ENCODE data around the gene RUVBL1. TPM values are rescaled to one million over a fixed set of nuclear protein-coding genes. Genes with fewer than 3 reads are reported as not detected.

The RUVBL1 gene
- total RNA-seq (ENCODE audit: unreplicated experiment): 33.1 TPM
- long read RNA-seq, transcript RUVBL1-201 (11 exons, 1,761 nt): major isoform, 42 of 52 reads
- long read RNA-seq, partial matches to known transcripts: 4 of 52 reads
- long read RNA-seq, other reads (novel, unspliced or antisense): 6 of 52 reads

DNA sequence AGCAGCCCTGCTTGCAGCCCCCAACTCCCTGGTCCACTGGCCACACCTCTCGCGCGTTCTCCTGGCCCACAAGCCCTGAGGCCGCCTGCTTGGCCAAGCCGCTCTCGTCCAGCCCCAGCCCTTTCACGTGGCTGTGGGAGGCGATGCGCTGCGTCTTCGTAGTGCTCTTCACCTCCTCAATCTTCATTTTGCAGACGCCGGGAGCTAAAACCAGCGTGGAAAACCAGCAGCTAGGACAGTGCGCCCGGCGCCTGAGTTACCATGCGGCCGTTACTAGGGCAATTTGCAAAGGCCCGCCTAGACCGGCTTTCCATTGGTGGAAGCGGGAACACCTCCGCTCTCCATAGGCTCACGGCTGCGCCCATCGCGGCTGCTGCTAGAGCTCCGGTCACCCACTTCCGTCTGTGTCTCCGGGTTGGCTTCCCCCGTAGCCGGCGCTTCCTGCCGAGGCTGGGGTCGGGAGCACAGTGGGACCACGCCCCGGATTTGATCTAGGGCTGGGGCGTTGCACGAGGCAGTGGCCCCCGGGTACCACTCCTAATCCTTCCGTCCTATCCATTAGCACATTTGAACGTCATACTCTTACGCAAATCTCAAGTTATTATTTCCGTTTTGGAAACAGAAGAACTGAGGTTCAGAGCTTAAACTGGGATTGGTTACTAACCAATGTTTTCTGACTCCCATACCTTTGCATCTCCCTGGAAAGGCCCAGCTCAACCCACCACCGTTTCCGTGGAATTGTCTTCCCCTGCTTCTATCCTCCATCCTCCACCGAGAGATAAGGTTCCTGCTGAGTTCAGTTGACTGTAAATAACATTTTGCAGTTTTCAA lies at the start of gene RUVBL1:
Gene RUVBL1 (minus strand): TSS at position 275 of the 831 bp plus-strand sequence. CDS start 88 bp downstream, at position 187.
- TF ChIP-seq CTCF (IDR thresholded peaks at IDR 0.05; ENCODE audit: partially characterized antibody, unreplicated experiment): no peak
- Mint-ChIP-seq H3K27me3 (ENCODE audit: unreplicated experiment) (peaks cover 3% of the 10 kb centered on the region), H3K9me3 (ENCODE audit: unreplicated experiment) (peaks cover 5% of the 10 kb centered on the region), H3K4me3 (ENCODE audit: unreplicated experiment) (peak within 1 kb of the TSS; percentile 97), H3K4me1 (ENCODE audit: low read depth, unreplicated experiment) (peaks cover 5% of the 10 kb centered on the region), H3K36me3 (ENCODE audit: unreplicated experiment) (no peaks in the 10 kb centered on the region), H3K27ac (ENCODE audit: unreplicated experiment) (peak within 1 kb of the TSS; percentile 89)
- peak; percentile 96 for DNase-seq

DNA sequence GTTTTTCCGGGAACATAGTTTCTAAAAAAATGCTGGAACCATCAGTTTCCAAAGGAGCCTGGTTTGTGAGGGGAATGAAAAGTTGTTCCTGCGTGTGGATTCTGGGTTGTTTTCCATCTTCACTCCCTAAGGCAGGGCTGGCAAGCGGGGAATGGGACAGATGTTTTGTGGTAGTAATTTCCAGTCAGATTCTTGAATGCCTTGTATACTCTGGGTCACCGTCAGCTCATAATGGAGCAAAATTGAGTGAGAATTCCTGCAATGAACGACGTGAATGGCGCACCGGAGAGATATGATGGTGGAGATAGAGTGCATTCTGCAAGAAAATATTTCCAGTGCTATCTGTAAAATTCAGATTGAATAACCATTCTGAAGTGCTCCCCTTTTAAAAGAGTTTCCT lies 49.6 kb upstream of the RUVBL1 start:
- peaks cover 2% of the 10 kb centered on the region for H3K4me1 Mint-ChIP-seq (ENCODE audit: low read depth, unreplicated experiment)
- H3K27ac Mint-ChIP-seq (ENCODE audit: unreplicated experiment): no peak overlapping the region
- H3K4me3 Mint-ChIP-seq (ENCODE audit: unreplicated experiment): no peak overlapping the region
- no peaks in the 10 kb centered on the region for H3K36me3 Mint-ChIP-seq (ENCODE audit: unreplicated experiment)
- no peak for DNase-seq
- no peaks in the 10 kb centered on the region for H3K9me3 Mint-ChIP-seq (ENCODE audit: unreplicated experiment)
- no peaks in the 10 kb centered on the region for H3K27me3 Mint-ChIP-seq (ENCODE audit: unreplicated experiment)
- TF ChIP-seq CTCF (IDR thresholded peaks at IDR 0.05; ENCODE audit: partially characterized antibody, unreplicated experiment): no peak

DNA sequence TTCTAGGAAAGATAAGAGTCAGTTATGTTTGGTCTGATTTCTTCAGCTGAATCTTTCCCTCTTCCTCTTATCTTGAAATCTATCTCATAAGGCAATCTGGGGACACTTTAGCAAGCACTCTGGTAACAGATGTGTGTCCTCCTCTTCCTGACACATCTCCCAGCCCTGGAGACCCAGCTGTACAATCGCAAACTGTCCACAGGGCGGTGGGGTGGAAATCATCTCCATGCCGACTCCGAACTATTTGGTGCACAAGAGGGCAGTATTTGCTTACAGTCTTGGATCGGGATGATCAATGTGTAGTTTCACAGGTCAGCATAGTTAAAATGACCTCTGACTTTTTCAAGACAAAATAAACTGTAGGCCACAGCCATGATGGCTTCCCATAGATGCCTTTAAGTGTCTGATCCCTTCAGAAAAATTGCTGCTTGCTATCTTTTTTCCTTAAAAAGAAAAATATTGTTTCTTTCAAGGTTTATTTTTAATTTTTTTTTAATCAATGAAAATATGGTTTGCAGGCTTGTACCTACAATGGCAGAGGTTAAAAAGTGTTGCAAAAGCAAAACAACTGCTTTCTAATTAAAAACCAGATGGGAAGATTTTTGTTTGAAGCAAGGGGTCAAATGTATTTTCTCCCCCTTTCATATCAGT lies 47.4 kb upstream of the RUVBL1 start:
- peaks cover 4% of the 10 kb centered on the region for H3K4me1 Mint-ChIP-seq (ENCODE audit: low read depth, unreplicated experiment)
- H3K9me3 Mint-ChIP-seq (ENCODE audit: unreplicated experiment): no peaks in the 10 kb centered on the region
- H3K4me3 Mint-ChIP-seq (ENCODE audit: unreplicated experiment): no peak overlapping the region
- no peaks in the 10 kb centered on the region for H3K36me3 Mint-ChIP-seq (ENCODE audit: unreplicated experiment)
- no peak overlapping the region for H3K27ac Mint-ChIP-seq (ENCODE audit: unreplicated experiment)
- TF ChIP-seq CTCF (IDR thresholded peaks at IDR 0.05; ENCODE audit: partially characterized antibody, unreplicated experiment): peak; percentile 67
- no peaks in the 10 kb centered on the region for H3K27me3 Mint-ChIP-seq (ENCODE audit: unreplicated experiment)
- DNase-seq: peak; percentile 75

DNA sequence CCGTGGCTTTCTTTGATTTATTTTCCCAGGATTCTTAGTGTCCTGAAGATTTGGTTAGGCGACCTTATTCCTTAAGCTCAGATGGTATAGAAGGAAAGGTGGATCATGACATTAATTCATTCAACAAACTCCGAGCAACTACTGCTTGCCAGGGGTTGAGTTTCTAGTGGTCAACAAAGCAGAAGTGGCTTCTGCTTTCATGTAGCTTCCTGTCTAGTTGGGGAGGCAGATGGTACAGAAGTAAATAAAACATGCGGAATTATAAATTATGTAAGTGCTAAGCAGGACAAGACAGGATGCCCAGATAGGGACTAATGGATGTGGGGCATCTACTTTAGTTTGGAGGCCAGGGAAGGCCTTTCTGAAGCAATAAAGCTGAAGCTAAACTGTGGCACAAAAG lies 45.2 kb upstream of the RUVBL1 start:
- no peak for DNase-seq
- Mint-ChIP-seq H3K4me1 (ENCODE audit: low read depth, unreplicated experiment) (peaks cover 4% of the 10 kb centered on the region), H3K27ac (ENCODE audit: unreplicated experiment) (no peak overlapping the region)

More for the DNA sequence above, 45.2 kb upstream of the RUVBL1 start:
- Mint-ChIP-seq H3K9me3 (ENCODE audit: unreplicated experiment) (no peaks in the 10 kb centered on the region), H3K4me3 (ENCODE audit: unreplicated experiment) (no peak overlapping the region), H3K36me3 (ENCODE audit: unreplicated experiment) (no peaks in the 10 kb centered on the region), H3K27me3 (ENCODE audit: unreplicated experiment) (no peaks in the 10 kb centered on the region)
- no peak for TF ChIP-seq CTCF (IDR thresholded peaks at IDR 0.05; ENCODE audit: partially characterized antibody, unreplicated experiment)
